GM06990 (cell line): ENCODE data around the gene AGA.

Experiments used
- DNase-seq: peaks from one replicate; pipeline ENCODE4 v3.0.0-alpha.2; 2011; ENCODE audit not compliant: insufficient read length; ENCODE audit errors: extremely low read depth
- H3K27me3 ChIP-seq: replicated peaks from 2 replicates; pipeline ENCODE4 v1.6.0; 2011; ENCODE audit warnings: low read length; ENCODE audit not compliant: control insufficient read depth, insufficient read depth
- H3K36me3 ChIP-seq: 2 replicates; pipeline ENCODE4 v1.5.1; 2011; ENCODE audit warnings: low read length; ENCODE audit not compliant: control insufficient read depth, insufficient read depth
- H3K4me3 ChIP-seq: replicated peaks from 2 replicates; pipeline ENCODE4 v1.5.1; 2011; ENCODE audit warnings: low read depth, mild to moderate bottlenecking, control low read depth, low read length
- CTCF ChIP-seq: IDR thresholded peaks from 2 replicates; pipeline ENCODE4 v1.5.1; 2011; ENCODE audit warnings: low read length, control low read depth, mild to moderate bottlenecking, inconsistent platforms; ENCODE audit not compliant: insufficient read depth, poor library complexity, severe bottlenecking

AGA gene

GRCh38 chr4:177455561-177455970 is 13.3 kb upstream of the AGA start:
- no peaks in the 10 kb centered on the region for H3K27me3 ChIP-seq
- DNase-seq, result no peak
- no peaks in the 10 kb centered on the region for H3K36me3 ChIP-seq
- TF ChIP-seq CTCF, result no peak
- no peak overlapping the region for H3K4me3 ChIP-seq

- Histone ChIP-seq H3K4me3 (no peak overlapping the region), H3K27me3 (no peaks in the 10 kb centered on the region), H3K36me3 (no peaks in the 10 kb centered on the region)
- no peak for TF ChIP-seq CTCF
- DNase-seq, result no peak
Observed at GRCh38 chr4:177453116-177453515, 10.9 kb upstream of the AGA start.

GRCh38 chr4:177451108-177451500 is 8.9 kb upstream of the AGA start:
- TF ChIP-seq CTCF, result no peak
- no peak for DNase-seq

GRCh38 chr4:177450426-177451107 is 8.3 kb upstream of the AGA start:
- no peak for DNase-seq
- Histone ChIP-seq H3K4me3 (no peak overlapping the region), H3K27me3 (no peaks in the 10 kb centered on the region), H3K36me3 (no peaks in the 10 kb centered on the region)
- no peak for TF ChIP-seq CTCF

More at GRCh38 chr4:177451108-177451500, 8.9 kb upstream of the AGA start:
- no peaks in the 10 kb centered on the region for H3K36me3 ChIP-seq
- H3K27me3 ChIP-seq, result no peaks in the 10 kb centered on the region
- H3K4me3 ChIP-seq, result no peak overlapping the region

GRCh38 chr4:177448850-177449249 is 6.6 kb upstream of the AGA start:
- no peak for TF ChIP-seq CTCF
- no peaks in the 10 kb centered on the region for H3K36me3 ChIP-seq

More at GRCh38 chr4:177448850-177449249, 6.6 kb upstream of the AGA start:
- Histone ChIP-seq H3K4me3 (no peak overlapping the region), H3K27me3 (no peaks in the 10 kb centered on the region)
- DNase-seq, result no peak
